Right lobe of liver (tissue), 4 donors: ENCODE data around the gene ARL15.

ENCODE experiments used
- CTCF ChIP-seq, 4 donors: fragments of 200-600 bp in 3 of 4; fragments of 450-650 bp in 1 of 4; IDR thresholded peaks; one replicate each; pipeline versions ENCODE4 v1.5.1 to v1.8.0; 2016 to 2022; ENCODE audit warnings: antibody characterized with exemption in 4 of 4, mild to moderate bottlenecking in 2 of 4
- POLR2A ChIP-seq: fragments of 450-650 bp; IDR thresholded peaks from one replicate; pipeline ENCODE4 v1.6.1; 2017; ENCODE audit warnings: antibody characterized with exemption, mild to moderate bottlenecking
- donor health status: DM: no; HTN: no; CAD: no.
- donor health status: DM: no; HTN: no; CAD: no.
- donor health status: DM: no; HTN: yes; CAD: no.

DNA sequence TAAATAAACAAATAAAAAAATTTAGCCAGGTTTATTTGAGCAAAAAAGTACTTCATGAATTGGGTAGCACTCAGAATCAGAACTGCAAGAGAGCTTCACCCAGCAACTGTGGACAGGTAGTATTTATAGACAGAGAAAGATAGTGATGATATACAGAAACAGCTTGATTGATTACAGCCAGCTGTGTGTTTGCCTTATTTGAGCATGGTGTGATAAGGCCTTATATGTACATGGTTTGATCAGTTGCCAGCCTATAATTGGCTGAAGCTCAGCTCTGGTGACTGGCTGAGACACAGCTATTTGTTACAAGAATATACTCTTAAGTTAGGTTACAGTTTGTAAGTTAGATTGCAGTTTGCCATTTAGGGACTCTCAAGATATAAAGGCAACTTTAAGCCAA lies 34.3 kb upstream of the ARL15 start:
- TF ChIP-seq CTCF (IDR thresholded peaks at IDR 0.05) (no peak), POLR2A (no peak)
